Measurements from ENCODE around the gene PCBP4.

Gene PCBP4

GRCh38 chr3:51959651-51960050, 7.6 kb downstream of the PCBP4 start:
- no peaks in the 10 kb centered on the region for H3K79me2 ChIP-seq (ENCODE audit: low read length)
- no peak overlapping the region for H3K27ac ChIP-seq (ENCODE audit: low read length)
- no peaks in the 10 kb centered on the region for H3K9me3 ChIP-seq (ENCODE audit: insufficient read depth, low read length)
- no peaks in the 10 kb centered on the region for H4K20me1 ChIP-seq (ENCODE audit: insufficient read depth, low read length)
- no peaks in the 10 kb centered on the region for H3K36me3 ChIP-seq (replicated peaks; ENCODE audit: low read depth, low read length)
- no peaks in the 10 kb centered on the region for H3K27me3 ChIP-seq (ENCODE audit: low read depth, low read length)
- no peak overlapping the region for H3K4me3 ChIP-seq (ENCODE audit: low read length)
- TF ChIP-seq EZH2phosphoT487 (IDR thresholded peaks at IDR 0.05; ENCODE audit: low read depth) (no peak), CTCF (IDR thresholded peaks at IDR 0.05; ENCODE audit: low read depth, low read length) (no peak)
- H2AFZ ChIP-seq (ENCODE audit: low read depth, low read length), result no peak overlapping the region
- H3K9ac ChIP-seq (ENCODE audit: low read length), result no peak overlapping the region
- H3K4me1 ChIP-seq (ENCODE audit: low read length), result no peaks in the 10 kb centered on the region
- no peak overlapping the region for H3K4me2 ChIP-seq (ENCODE audit: low read length)

- Histone ChIP-seq H3K79me2 (ENCODE audit: low read length) (no peaks in the 10 kb centered on the region), H3K9me3 (ENCODE audit: insufficient read depth, low read length) (no peaks in the 10 kb centered on the region), H3K36me3 (replicated peaks; ENCODE audit: low read depth, low read length) (no peaks in the 10 kb centered on the region), H3K4me3 (ENCODE audit: low read length) (no peak overlapping the region), H4K20me1 (ENCODE audit: insufficient read depth, low read length) (no peaks in the 10 kb centered on the region), H3K27me3 (ENCODE audit: low read depth, low read length) (no peaks in the 10 kb centered on the region), H3K4me1 (ENCODE audit: low read length) (peaks cover under 1% of the 10 kb centered on the region; the same call in 1 of the 2 replicates), H3K27ac (ENCODE audit: low read length) (no peak overlapping the region), H3K9ac (ENCODE audit: low read length) (no peak overlapping the region), H3K4me2 (ENCODE audit: low read length) (no peak overlapping the region), H2AFZ (ENCODE audit: low read depth, low read length) (no peak overlapping the region)
- no peak for TF ChIP-seq EZH2phosphoT487 (IDR thresholded peaks at IDR 0.05; ENCODE audit: low read depth)
- no peak for TF ChIP-seq CTCF (IDR thresholded peaks at IDR 0.05; ENCODE audit: low read depth, low read length)
These were observed 8.4 kb downstream of the PCBP4 start for GRCh38 chr3:51958603-51959521.

GRCh38 chr3:51957520-51958205, 9.6 kb downstream of the PCBP4 start:
- Histone ChIP-seq H3K9ac (ENCODE audit: low read length) (no peak overlapping the region), H3K4me1 (ENCODE audit: low read length) (peaks cover 8% of the 10 kb centered on the region; the same call in 1 of the 2 replicates), H3K4me2 (ENCODE audit: low read length) (no peak overlapping the region), H3K4me3 (ENCODE audit: low read length) (no peak overlapping the region), H2AFZ (ENCODE audit: low read depth, low read length) (no peak overlapping the region), H4K20me1 (ENCODE audit: insufficient read depth, low read length) (no peaks in the 10 kb centered on the region), H3K27ac (ENCODE audit: low read length) (no peak overlapping the region), H3K27me3 (ENCODE audit: low read depth, low read length) (no peaks in the 10 kb centered on the region), H3K9me3 (ENCODE audit: insufficient read depth, low read length) (no peaks in the 10 kb centered on the region), H3K79me2 (ENCODE audit: low read length) (no peaks in the 10 kb centered on the region), H3K36me3 (replicated peaks; ENCODE audit: low read depth, low read length) (no peaks in the 10 kb centered on the region)
- TF ChIP-seq EZH2phosphoT487 (IDR thresholded peaks at IDR 0.05; ENCODE audit: low read depth) (no peak), CTCF (IDR thresholded peaks at IDR 0.05; ENCODE audit: low read depth, low read length) (peak; percentile 18; the same call in 1 of the 2 replicates)

Measured in OCI-LY3 (cell line).